A673 (cell line): Measurements from ENCODE around the gene PHF21A. TPM values are rescaled to one million over a fixed set of nuclear protein-coding genes. Genes with fewer than 3 reads are reported as not detected.

Experiments used
- BruUV-seq: library from RNA; stranded (reverse); fragments of 400-500 nt; replicated peaks from 2 replicates; lab custom pipeline; 2021; lab: Mats Ljungman, UMichigan
- CTCF ChIA-PET: fragments of 300-600 bp; sonication (Branson Sonifier 250); formaldehyde crosslinking; loops from one replicate; lab custom pipeline; 2022; ENCODE audit warnings: antibody characterized with exemption; lab: Charles Lee
- POLR2A ChIA-PET: fragments of 300-600 bp; sonication (Branson Sonifier 250); formaldehyde crosslinking; loops from one replicate; lab custom pipeline; 2022; ENCODE audit warnings: antibody characterized with exemption; ENCODE audit not compliant: low non-redundant PET; lab: Charles Lee
- DNase-seq: peaks from one replicate; pipeline ENCODE4 v3.0.0-alpha.2; 2015; ENCODE audit warnings: low spot score
- H3K27ac ChIP-seq: fragments of 200-600 bp; sonication (generic); 2 replicates; pipeline ENCODE4 v1.5.1; 2016; ENCODE audit warnings: mixed run types, low read depth, mild to moderate bottlenecking, mixed read lengths, antibody characterized with exemption, low read length; ENCODE audit not compliant: poor library complexity, severe bottlenecking
- H3K27me3 ChIP-seq: fragments of 200-600 bp; sonication (generic); replicated peaks from 2 replicates; pipeline ENCODE4 v1.6.1; 2017; ENCODE audit warnings: mixed run types, low read depth, mild to moderate bottlenecking, mixed read lengths, antibody characterized with exemption, low read length; ENCODE audit not compliant: insufficient read depth, poor library complexity
- H3K36me3 ChIP-seq: fragments of 200-600 bp; sonication (generic); 2 replicates; pipeline ENCODE4 v1.6.1; 2016; ENCODE audit warnings: mixed run types, mild to moderate bottlenecking, mixed read lengths, antibody characterized with exemption, low read length; ENCODE audit not compliant: insufficient read depth, poor library complexity, severe bottlenecking
- H3K4me1 ChIP-seq: fragments of 200-600 bp; sonication (generic); 2 replicates; pipeline ENCODE4 v1.6.1; 2017; ENCODE audit warnings: mixed run types, mild to moderate bottlenecking, mixed read lengths, antibody characterized with exemption, low read length; ENCODE audit not compliant: insufficient read depth, poor library complexity, severe bottlenecking
- H3K4me3 ChIP-seq: fragments of 200-600 bp; sonication (generic); 2 replicates; pipeline ENCODE4 v1.5.1; 2016; ENCODE audit warnings: low read depth, mixed run types, mild to moderate bottlenecking, mixed read lengths, low read length; ENCODE audit not compliant: poor library complexity, severe bottlenecking
- H3K9me3 ChIP-seq: fragments of 200-600 bp; sonication (generic); 2 replicates; pipeline ENCODE4 v1.6.1; 2016; ENCODE audit warnings: mixed run types, low read depth, mild to moderate bottlenecking, mixed read lengths, antibody characterized with exemption, low read length; ENCODE audit not compliant: poor library complexity, severe bottlenecking
- EZH2 ChIP-seq: fragments of 200-600 bp; sonication (generic); IDR thresholded peaks from 2 replicates; pipeline ENCODE4 v1.6.1; 2017; ENCODE audit warnings: borderline replicate concordance, low read depth, mild to moderate bottlenecking, mixed read lengths, antibody characterized with exemption, low read length; ENCODE audit not compliant: poor library complexity, severe bottlenecking
- intact Hi-C: fragments of 100-400 bp; cut with micrococcal nuclease; formaldehyde crosslinking; loops from one replicate; pipeline ENCODE4 v1.10.0; 2022; ENCODE audit not compliant: unreplicated experiment
- total RNA-seq: library from RNA; stranded (reverse); gene quantifications from 2 replicates; pipeline ENCODE4 v1.2.3, GENCODE V29; 2021
- TF ChIP-seq, protein P1 (sequence below): fragments of 300-800, 200-600 bp; sonication (generic); conservative IDR thresholded peaks from 2 replicates; pipeline ENCODE4 v1.5.1; 2017; ENCODE audit warnings: low read depth, mild to moderate bottlenecking, antibody characterized with exemption, low read length, moderate library complexity, mixed read lengths

Gene PHF21A
- total RNA-seq, 1 experiment from 2014 or later = 77.2 TPM

DNA sequence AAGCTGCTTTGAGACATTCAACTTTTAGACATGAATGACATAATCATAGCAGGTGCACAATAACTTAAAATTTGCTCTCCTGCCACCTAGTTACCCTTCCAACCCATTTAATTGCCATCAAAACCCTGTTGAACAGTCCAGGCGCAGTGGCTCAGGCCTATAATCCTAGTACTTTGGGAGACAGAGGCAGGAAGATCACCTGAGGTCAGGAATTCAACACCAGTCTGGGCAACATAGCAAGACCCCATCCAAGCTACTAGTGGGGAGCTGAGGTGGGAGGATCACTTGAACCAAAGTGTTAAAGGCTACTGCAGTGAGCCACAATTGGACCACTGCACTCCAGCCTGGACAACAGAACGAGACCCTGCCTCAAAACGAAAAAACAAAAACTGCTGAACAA is 4.0 kb upstream of the PHF21A start:
- POLR2A ChIA-PET = interaction anchor here (0.5 kb wide), 1 partner anchor 25 kb away, joined by 6 read pairs; no protein-coding TSS in a partner anchor

DNA sequence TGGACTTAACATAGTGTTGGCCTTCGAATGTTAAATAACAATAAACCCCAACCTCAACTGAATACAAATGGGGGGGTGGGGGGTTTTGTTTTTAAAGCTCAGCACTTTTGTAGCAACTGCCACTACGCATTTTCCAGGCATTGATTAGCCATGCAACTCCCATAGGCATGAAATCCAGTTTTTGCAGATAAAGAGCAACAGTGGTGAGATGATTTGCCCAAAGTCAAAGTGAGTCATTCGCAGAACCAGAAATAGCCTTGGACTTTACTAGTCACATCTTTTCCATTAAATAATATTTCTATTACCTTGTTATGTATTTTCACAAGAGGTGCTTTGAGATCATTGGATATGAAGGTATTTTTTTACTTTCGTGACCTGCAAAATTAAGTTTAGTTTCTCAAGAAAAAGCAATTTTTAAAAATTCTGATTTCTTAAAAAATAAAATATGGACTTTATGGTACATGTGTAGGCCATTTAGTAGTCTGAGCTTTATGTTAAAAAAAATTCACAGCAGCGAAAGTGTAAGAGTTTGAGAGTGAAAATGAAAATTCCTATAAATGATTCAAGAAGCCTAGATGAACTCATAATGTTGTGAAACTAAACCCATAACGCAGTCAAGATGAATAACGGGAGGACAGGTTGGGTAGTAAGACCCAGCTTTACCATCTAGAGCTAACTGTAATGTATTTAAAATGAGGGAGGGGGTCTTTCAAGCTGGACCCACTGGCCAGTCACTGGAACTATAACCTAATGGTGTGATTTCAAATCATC is 1.9 kb upstream of the PHF21A start:
- intact Hi-C loops = loop anchor here (1.0 to 10.0 kb wide), 4 partner anchors 114 to 278 kb away; partner anchors contain the start of genes CRY2 and PEX16
- CTCF ChIA-PET = no interaction called here
- DNase-seq = no peak
- Histone ChIP-seq H3K27ac (no peak overlapping the region), H3K9me3 (no peaks in the 10 kb centered on the region), H3K27me3 (no peaks in the 10 kb centered on the region), H3K36me3 (no peaks in the 10 kb centered on the region), H3K4me3 (peak overlapping the region; percentile 75), H3K4me1 (peaks cover 23% of the 10 kb centered on the region)
- TF ChIP-seq, protein P1, sequence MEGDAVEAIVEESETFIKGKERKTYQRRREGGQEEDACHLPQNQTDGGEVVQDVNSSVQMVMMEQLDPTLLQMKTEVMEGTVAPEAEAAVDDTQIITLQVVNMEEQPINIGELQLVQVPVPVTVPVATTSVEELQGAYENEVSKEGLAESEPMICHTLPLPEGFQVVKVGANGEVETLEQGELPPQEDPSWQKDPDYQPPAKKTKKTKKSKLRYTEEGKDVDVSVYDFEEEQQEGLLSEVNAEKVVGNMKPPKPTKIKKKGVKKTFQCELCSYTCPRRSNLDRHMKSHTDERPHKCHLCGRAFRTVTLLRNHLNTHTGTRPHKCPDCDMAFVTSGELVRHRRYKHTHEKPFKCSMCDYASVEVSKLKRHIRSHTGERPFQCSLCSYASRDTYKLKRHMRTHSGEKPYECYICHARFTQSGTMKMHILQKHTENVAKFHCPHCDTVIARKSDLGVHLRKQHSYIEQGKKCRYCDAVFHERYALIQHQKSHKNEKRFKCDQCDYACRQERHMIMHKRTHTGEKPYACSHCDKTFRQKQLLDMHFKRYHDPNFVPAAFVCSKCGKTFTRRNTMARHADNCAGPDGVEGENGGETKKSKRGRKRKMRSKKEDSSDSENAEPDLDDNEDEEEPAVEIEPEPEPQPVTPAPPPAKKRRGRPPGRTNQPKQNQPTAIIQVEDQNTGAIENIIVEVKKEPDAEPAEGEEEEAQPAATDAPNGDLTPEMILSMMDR = 0 out of 2 replicates have a peak, but pooled peaks have one; percentile 1
- TF ChIP-seq EZH2 = no peak
- TSS peak; percentile 66 for BruUV-seq
- POLR2A ChIA-PET = interaction anchor here (1.2 kb wide), 1 partner anchor 12 kb away, joined by 3 read pairs; no protein-coding TSS in a partner anchor

More for the DNA sequence above, 4.0 kb upstream of the PHF21A start:
- Histone ChIP-seq H3K4me1 (peaks cover 15% of the 10 kb centered on the region), H3K9me3 (no peaks in the 10 kb centered on the region), H3K27me3 (no peaks in the 10 kb centered on the region), H3K36me3 (no peaks in the 10 kb centered on the region), H3K4me3 (no peak overlapping the region), H3K27ac (no peak overlapping the region)
- intact Hi-C loops = loop anchor here (10.0 kb wide), 1 partner anchor 280 kb away; the partner anchor contains the start of gene CRY2
- TF ChIP-seq, protein P1 = no peak
- TF ChIP-seq EZH2 = no peak
- no TSS peak for BruUV-seq
- CTCF ChIA-PET = no interaction called here
- DNase-seq = no peak

DNA sequence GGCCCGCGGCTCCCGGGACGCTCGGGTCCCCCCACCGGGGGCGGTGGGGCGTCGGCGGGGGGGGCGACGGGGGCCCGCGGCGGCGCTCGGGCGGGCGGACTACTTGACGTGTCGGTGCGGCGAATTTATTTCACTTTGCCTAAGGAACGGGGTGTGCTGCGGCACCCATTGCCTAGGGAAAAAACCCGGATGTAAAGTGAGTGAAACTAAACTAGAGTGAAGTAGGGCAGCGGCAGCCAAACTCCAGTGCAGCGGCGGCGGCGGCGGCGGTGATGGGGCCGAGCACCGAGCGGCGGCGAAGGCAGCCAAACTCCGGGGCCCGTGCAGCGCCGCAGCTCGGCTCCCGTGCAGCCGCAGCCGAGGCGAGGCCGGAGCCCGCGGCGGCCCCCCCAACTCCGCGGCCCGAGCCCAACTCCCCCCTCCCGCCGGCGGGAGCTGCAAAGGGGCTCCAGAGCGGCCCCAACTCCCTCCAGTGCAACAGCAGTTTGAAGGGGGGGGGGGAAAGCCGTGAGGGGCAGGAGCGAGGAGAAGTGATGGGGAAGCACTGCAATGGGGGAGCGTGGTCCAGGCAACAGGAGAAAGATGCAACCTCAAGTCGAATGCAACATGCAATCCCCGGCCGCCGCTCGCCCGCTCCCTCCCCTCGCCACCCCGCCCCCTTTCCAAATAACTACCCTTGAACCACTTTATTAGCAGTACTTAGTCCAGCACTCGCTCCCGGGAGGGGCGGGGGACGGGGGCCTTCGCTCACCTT is 647 bp upstream of the PHF21A start:
- TF ChIP-seq, protein P1 = no peak
- no peak for TF ChIP-seq EZH2
- CTCF ChIA-PET = interaction anchor here (0.6 kb wide), 2 partner anchors 262 to 1329 kb away, joined by 3 to 4 read pairs; no protein-coding TSS in a partner anchor
- intact Hi-C loops = loop anchor here (1.0 to 10.0 kb wide), 4 partner anchors 115 to 277 kb away; partner anchors contain the start of genes CRY2 and PEX16
- Histone ChIP-seq H3K9me3 (no peaks in the 10 kb centered on the region), H3K27ac (peak overlapping the region; percentile 68), H3K36me3 (no peaks in the 10 kb centered on the region), H3K4me1 (peaks cover 29% of the 10 kb centered on the region), H3K27me3 (no peaks in the 10 kb centered on the region), H3K4me3 (peak overlapping the region; percentile 75)
- DNase-seq = peak; percentile 100
- no TSS peak for BruUV-seq
- POLR2A ChIA-PET = no interaction called here
